CD14-positive monocyte (primary cell): ENCODE data around the gene CCDC141. TPM values are rescaled to one million over a fixed set of nuclear protein-coding genes. Genes with fewer than 3 reads are reported as not detected.

ENCODE experiments used
- DNase-seq, 3 donors: peaks; one replicate each; pipeline ENCODE4 v3.0.0-alpha.2; 2011 to 2022
- H2AFZ ChIP-seq: 2 replicates; pipeline ENCODE4 v1.6.0; 2012; ENCODE audit warnings: mild to moderate bottlenecking, low read depth, low read length, inconsistent platforms; ENCODE audit not compliant: insufficient read depth, poor library complexity, severe bottlenecking
- H3K27ac ChIP-seq, 2 donors: 1 replicate in 1 of 2; 2 replicates in 1 of 2; pipeline ENCODE4 v1.5.1; 2012 to 2013; ENCODE audit warnings: low read length in 2 of 2, control low read depth in 1 of 2, inconsistent platforms in 1 of 2, low read depth in 1 of 2, mild to moderate bottlenecking in 1 of 2
- H3K27me3 ChIP-seq, 2 donors: one replicate each; pipeline versions ENCODE4 v1.6.0 to v1.6.1; 2011 to 2013; ENCODE audit warnings: low read length in 2 of 2; ENCODE audit not compliant: control insufficient read depth in 2 of 2, insufficient read depth in 2 of 2
- H3K36me3 ChIP-seq, 2 donors: replicated peaks in 1 of 2; 1 replicate in 1 of 2; 2 replicates in 1 of 2; pipeline versions ENCODE4 v1.5.1 to v1.6.1; 2012 to 2013; ENCODE audit warnings: low read length in 2 of 2, control low read depth in 1 of 2, inconsistent platforms in 1 of 2, mild to moderate bottlenecking in 1 of 2; ENCODE audit not compliant: insufficient read depth in 2 of 2, control insufficient read depth in 1 of 2
- H3K4me1 ChIP-seq, 2 donors: 1 replicate in 1 of 2; 2 replicates in 1 of 2; pipeline versions ENCODE4 v1.5.1 to v1.6.1; 2012 to 2013; ENCODE audit warnings: low read length in 2 of 2, control low read depth in 1 of 2, inconsistent platforms in 1 of 2, mild to moderate bottlenecking in 1 of 2, moderate library complexity in 1 of 2; ENCODE audit not compliant: insufficient read depth in 2 of 2, control insufficient read depth in 1 of 2
- H3K4me2 ChIP-seq: replicated peaks from 2 replicates; pipeline ENCODE3; 2012; ENCODE audit warnings: low read length, moderate library complexity, mild to moderate bottlenecking; ENCODE audit not compliant: poor library complexity, severe bottlenecking; ENCODE audit errors: extremely low read depth
- H3K4me3 ChIP-seq, 3 experiments: fragments of 200-600 bp in 1 of 3; sonication (generic) in 1 of 3; replicated peaks in 1 of 3; 1 replicate in 2 of 3; 2 replicates in 1 of 3; pipeline ENCODE4 v1.5.1; 2011 to 2013; ENCODE audit warnings: low read length in 3 of 3, mild to moderate bottlenecking in 3 of 3, control low read depth in 2 of 3, low read depth in 2 of 3, inconsistent platforms in 1 of 3, moderate library complexity in 1 of 3
- H3K79me2 ChIP-seq: 2 replicates; pipeline ENCODE4 v1.6.0; 2012; ENCODE audit warnings: mild to moderate bottlenecking, control low read depth, inconsistent platforms, low read length, moderate library complexity; ENCODE audit not compliant: insufficient read depth
- H3K9ac ChIP-seq: 2 replicates; pipeline ENCODE4 v1.6.0; 2017; ENCODE audit warnings: low read length, mild to moderate bottlenecking; ENCODE audit not compliant: insufficient read depth, poor library complexity, severe bottlenecking
- H3K9me3 ChIP-seq, 2 donors: replicated peaks in 1 of 2; 1 replicate in 1 of 2; 2 replicates in 1 of 2; pipeline versions ENCODE4 v1.5.1 to v1.6.1; 2012 to 2013; ENCODE audit warnings: low read length in 2 of 2, control low read depth in 1 of 2; ENCODE audit not compliant: control insufficient read depth in 1 of 2, insufficient read depth in 1 of 2
- H4K20me1 ChIP-seq: 2 replicates; pipeline ENCODE4 v1.6.0; 2012; ENCODE audit warnings: mild to moderate bottlenecking, low read length, control low read depth, moderate library complexity; ENCODE audit not compliant: insufficient read depth
- H3K27ac Mint-ChIP-seq, 7 donors: one replicate each; pipeline ENCODE4 v1.8.0; 2020; ENCODE audit warnings: mild to moderate bottlenecking in 7 of 7, mixed read lengths in 7 of 7, moderate library complexity in 6 of 7, inconsistent platforms in 2 of 7
- H3K27me3 Mint-ChIP-seq, 3 donors: one replicate each; pipeline ENCODE4 v1.8.0; 2021 to 2022; ENCODE audit warnings: low read depth in 3 of 3, mild to moderate bottlenecking in 3 of 3, mixed read lengths in 3 of 3, moderate library complexity in 3 of 3, inconsistent platforms in 1 of 3
- H3K36me3 Mint-ChIP-seq, 2 donors: one replicate each; pipeline ENCODE4 v1.8.0; 2020; ENCODE audit warnings: mixed read lengths in 2 of 2, inconsistent platforms in 1 of 2, mild to moderate bottlenecking in 1 of 2
- H3K4me1 Mint-ChIP-seq: one replicate; pipeline ENCODE4 v1.8.0; 2020; ENCODE audit warnings: mild to moderate bottlenecking, mixed read lengths
- H3K4me3 Mint-ChIP-seq, 2 donors: one replicate each; pipeline ENCODE4 v1.8.0; 2020; ENCODE audit warnings: mild to moderate bottlenecking in 2 of 2, mixed read lengths in 2 of 2, moderate library complexity in 1 of 2
- H3K9me3 Mint-ChIP-seq, 7 donors: one replicate each; pipeline ENCODE4 v1.8.0; 2020 to 2022; ENCODE audit warnings: mixed read lengths in 7 of 7, mild to moderate bottlenecking in 6 of 7, moderate library complexity in 6 of 7, inconsistent platforms in 2 of 7
- WGBS: methylation state at CpG from one replicate; pipeline ENCODE4 v1.1.5; 2013; ENCODE audit warnings: missing lambda C conversion rate; ENCODE audit not compliant: insufficient coverage; 5-methylcytosine and 5-hydroxymethylcytosine counted together
- intact Hi-C, 2 donors: fragments of 100-400 bp; cut with micrococcal nuclease; formaldehyde crosslinking; loops; one replicate each; pipeline versions ENCODE4 v1.15.0 to v1.15.1; 2023
- polyA plus RNA-seq, 3 donors: library from polyadenylated mRNA; depleted of rRNA in 1 of 3; unstranded in 2 of 3; stranded (reverse) in 1 of 3; fragments of 300-500 nt in 2 of 3; fragments of >200 nt in 1 of 3; fragmentation: Illumina TruSeq in 2 of 3; gene quantifications; 1 replicate in 2 of 3; 2 replicates in 1 of 3; pipeline ENCODE4 v1.2.3, GENCODE V29; 2012 to 2021
- TF ChIP-seq, protein P1 (sequence below): fragments of 200-600 bp; IDR thresholded peaks from one replicate; pipeline ENCODE4 v1.8.0; 2022; ENCODE audit warnings: antibody characterized with exemption, mild to moderate bottlenecking

CCDC141 gene
- polyA plus RNA-seq, 3 donors = not detected

DNA sequence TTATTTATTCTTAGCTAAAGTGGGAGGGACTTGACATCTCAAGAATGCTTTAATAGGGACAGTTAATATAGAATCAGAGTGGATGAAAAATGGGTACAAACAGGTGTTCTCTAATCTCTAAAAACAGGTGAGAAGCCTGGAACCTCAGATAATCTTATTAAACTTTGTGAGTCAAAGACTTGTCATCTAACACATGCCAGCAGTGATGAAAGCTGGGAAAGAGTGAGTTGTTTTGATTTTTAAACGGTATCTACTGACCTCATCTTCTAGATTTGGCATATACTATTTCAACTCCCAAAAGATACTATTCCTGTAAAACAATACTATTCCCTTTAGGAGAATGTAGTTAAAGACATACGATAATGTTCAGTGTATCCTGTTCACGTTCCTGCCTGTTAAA, 103.4 kb downstream of the CCDC141 start:
- Mint-ChIP-seq H3K27me3 (peaks cover 0 to 2% (median 0%) of the 10 kb centered on the region in 3 donors), H3K36me3 (no peaks in the 10 kb centered on the region), H3K27ac (no peak overlapping the region), H3K9me3 (peaks cover 0 to 3% (median 0%) of the 10 kb centered on the region in 7 donors), H3K4me1 (no peaks in the 10 kb centered on the region), H3K4me3 (no peak overlapping the region)
- Histone ChIP-seq H3K9ac (no peak overlapping the region), H3K79me2 (no peaks in the 10 kb centered on the region), H4K20me1 (no peaks in the 10 kb centered on the region), H3K36me3 (no peaks in the 10 kb centered on the region), H3K4me1 (no peaks in the 10 kb centered on the region), H3K27me3 (no peaks in the 10 kb centered on the region), H2AFZ (no peak overlapping the region), H3K9me3 (no peaks in the 10 kb centered on the region), H3K27ac (no peak overlapping the region), H3K4me2 (no peak overlapping the region), H3K4me3 (no peak overlapping the region)
- intact Hi-C loops = no loop called here
- TF ChIP-seq, protein P1, sequence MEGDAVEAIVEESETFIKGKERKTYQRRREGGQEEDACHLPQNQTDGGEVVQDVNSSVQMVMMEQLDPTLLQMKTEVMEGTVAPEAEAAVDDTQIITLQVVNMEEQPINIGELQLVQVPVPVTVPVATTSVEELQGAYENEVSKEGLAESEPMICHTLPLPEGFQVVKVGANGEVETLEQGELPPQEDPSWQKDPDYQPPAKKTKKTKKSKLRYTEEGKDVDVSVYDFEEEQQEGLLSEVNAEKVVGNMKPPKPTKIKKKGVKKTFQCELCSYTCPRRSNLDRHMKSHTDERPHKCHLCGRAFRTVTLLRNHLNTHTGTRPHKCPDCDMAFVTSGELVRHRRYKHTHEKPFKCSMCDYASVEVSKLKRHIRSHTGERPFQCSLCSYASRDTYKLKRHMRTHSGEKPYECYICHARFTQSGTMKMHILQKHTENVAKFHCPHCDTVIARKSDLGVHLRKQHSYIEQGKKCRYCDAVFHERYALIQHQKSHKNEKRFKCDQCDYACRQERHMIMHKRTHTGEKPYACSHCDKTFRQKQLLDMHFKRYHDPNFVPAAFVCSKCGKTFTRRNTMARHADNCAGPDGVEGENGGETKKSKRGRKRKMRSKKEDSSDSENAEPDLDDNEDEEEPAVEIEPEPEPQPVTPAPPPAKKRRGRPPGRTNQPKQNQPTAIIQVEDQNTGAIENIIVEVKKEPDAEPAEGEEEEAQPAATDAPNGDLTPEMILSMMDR = no peak
- no CpG with 5 or more reads among the region's 3 CpGs for WGBS
- DNase-seq = no peak

DNA sequence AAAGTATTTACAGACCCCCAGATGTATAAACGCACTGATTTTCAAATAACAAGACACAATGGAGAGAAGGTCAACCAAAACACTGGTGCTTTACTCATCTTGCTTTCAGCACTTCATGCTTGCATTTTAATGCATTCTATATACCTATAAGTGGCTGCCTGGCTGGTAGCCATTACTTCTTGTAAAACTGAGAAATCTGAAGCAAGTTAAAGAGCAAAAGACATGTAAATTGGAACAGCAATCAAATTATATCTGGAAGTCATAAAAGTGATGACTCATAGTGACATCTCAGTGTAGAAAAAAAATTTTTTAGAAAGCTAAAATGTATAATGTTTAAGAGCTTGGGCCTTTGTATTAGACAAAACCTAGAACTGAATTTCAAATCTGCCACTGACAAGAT, 106.2 kb downstream of the CCDC141 start:
- peaks cover 0 to 6% (median 2%) of the 10 kb centered on the region in 7 donors for H3K9me3 Mint-ChIP-seq
- no peaks in the 10 kb centered on the region for H3K36me3 Mint-ChIP-seq
- TF ChIP-seq, protein P1 = no peak
- no peaks in the 10 kb centered on the region for H3K79me2 ChIP-seq
- H4K20me1 ChIP-seq = no peaks in the 10 kb centered on the region
- H3K4me1 ChIP-seq = no peaks in the 10 kb centered on the region
- H3K36me3 ChIP-seq = no peaks in the 10 kb centered on the region
- H3K9me3 ChIP-seq = no peaks in the 10 kb centered on the region
- no peak overlapping the region for H3K9ac ChIP-seq
- no peak overlapping the region for H3K4me2 ChIP-seq
- no peak for DNase-seq
- H3K27me3 ChIP-seq = no peaks in the 10 kb centered on the region
- no peak overlapping the region for H3K27ac ChIP-seq
- no peak overlapping the region for H3K27ac Mint-ChIP-seq
- no peaks in the 10 kb centered on the region for H3K27me3 Mint-ChIP-seq
- no peak overlapping the region for H2AFZ ChIP-seq
- H3K4me3 ChIP-seq = no peak overlapping the region
- no peak overlapping the region for H3K4me3 Mint-ChIP-seq
- no peaks in the 10 kb centered on the region for H3K4me1 Mint-ChIP-seq
- no CpG with 5 or more reads among the region's 1 CpG for WGBS
- intact Hi-C loops = no loop called here
